Neuronal stem cell (in vitro differentiated cells): ENCODE measurements around the gene MACROD2.

Experiments used
- DNase-seq: peaks from one replicate; pipeline ENCODE4 v3.0.0-alpha.2; 2013; ENCODE audit warnings: low spot score
- H2AFZ ChIP-seq: one replicate; pipeline ENCODE4 v1.6.1; 2013; ENCODE audit warnings: mild to moderate bottlenecking, low read length, inconsistent platforms
- H2AK5ac ChIP-seq: 2 replicates; pipeline ENCODE4 v1.6.1; 2013; ENCODE audit warnings: low read depth, mild to moderate bottlenecking, inconsistent platforms, low read length, moderate library complexity, mixed read lengths
- H2BK120ac ChIP-seq: 2 replicates; pipeline ENCODE4 v1.6.1; 2013; ENCODE audit warnings: low read depth, mild to moderate bottlenecking, inconsistent platforms, low read length, moderate library complexity, mixed read lengths
- H2BK12ac ChIP-seq: one replicate; pipeline ENCODE4 v1.6.1; 2013; ENCODE audit warnings: low read length, inconsistent platforms
- H2BK15ac ChIP-seq: 2 replicates; pipeline ENCODE4 v1.6.1; 2013; ENCODE audit warnings: mild to moderate bottlenecking, low read length, inconsistent platforms, mixed read lengths
- H2BK5ac ChIP-seq: one replicate; pipeline ENCODE4 v1.6.1; 2013; ENCODE audit warnings: inconsistent platforms, mild to moderate bottlenecking, low read length, moderate library complexity
- H3K14ac ChIP-seq: one replicate; pipeline ENCODE4 v1.6.1; 2013; ENCODE audit warnings: low read length, inconsistent platforms
- H3K18ac ChIP-seq: 2 replicates; pipeline ENCODE4 v1.6.1; 2013; ENCODE audit warnings: low read length, inconsistent platforms
- H3K23ac ChIP-seq: 2 replicates; pipeline ENCODE4 v1.6.1; 2013; ENCODE audit warnings: low read depth, mild to moderate bottlenecking, mixed read lengths, low read length, inconsistent platforms; ENCODE audit not compliant: poor library complexity
- H3K27ac ChIP-seq: replicated peaks from 3 replicates; pipeline ENCODE4 v1.5.1; 2013; ENCODE audit warnings: low read length, inconsistent platforms
- H3K27me3 ChIP-seq, 3 experiments: 2 replicates each; pipeline ENCODE4 v1.6.1; 2013; ENCODE audit warnings: low read length in 3 of 3, mild to moderate bottlenecking in 2 of 3, inconsistent platforms in 1 of 3, low read depth in 1 of 3, mixed read lengths in 1 of 3, moderate library complexity in 1 of 3; ENCODE audit not compliant: control insufficient read depth in 3 of 3, insufficient read depth in 3 of 3
- H3K36me3 ChIP-seq, 2 donors: replicated peaks in 1 of 2; 2 replicates each; pipeline ENCODE4 v1.6.1; 2013; ENCODE audit warnings: low read length in 2 of 2; ENCODE audit not compliant: control insufficient read depth in 2 of 2, insufficient read depth in 2 of 2
- H3K4ac ChIP-seq: 2 replicates; pipeline ENCODE4 v1.6.1; 2013; ENCODE audit warnings: inconsistent platforms, mild to moderate bottlenecking, low read length, moderate library complexity
- H3K4me1 ChIP-seq, 2 donors: 1 replicate in 1 of 2; 2 replicates in 1 of 2; pipeline ENCODE4 v1.6.1; 2013; ENCODE audit warnings: low read length in 2 of 2, low read depth in 1 of 2; ENCODE audit not compliant: control insufficient read depth in 2 of 2, insufficient read depth in 1 of 2
- H3K4me2 ChIP-seq: one replicate; pipeline ENCODE4 v1.6.1; 2013; ENCODE audit warnings: mild to moderate bottlenecking, low read length, inconsistent platforms; ENCODE audit not compliant: insufficient read depth, poor library complexity, severe bottlenecking
- H3K4me3 ChIP-seq, 2 donors: 2 replicates each; pipeline ENCODE4 v1.5.1; 2013; ENCODE audit warnings: low read length in 2 of 2, mild to moderate bottlenecking in 2 of 2, inconsistent platforms in 1 of 2, moderate library complexity in 1 of 2
- H3K79me1 ChIP-seq: one replicate; pipeline ENCODE4 v1.6.1; 2013; ENCODE audit warnings: low read depth, mild to moderate bottlenecking, inconsistent platforms, low read length, moderate library complexity
- H3K9ac ChIP-seq: one replicate; pipeline ENCODE4 v1.6.1; 2013; ENCODE audit warnings: mild to moderate bottlenecking, low read depth, low read length, inconsistent platforms; ENCODE audit not compliant: poor library complexity
- H3K9me3 ChIP-seq, 2 donors: replicated peaks in 1 of 2; 2 replicates each; pipeline versions ENCODE3 to v1.6.1; 2013; ENCODE audit warnings: low read length in 2 of 2, mild to moderate bottlenecking in 2 of 2, inconsistent platforms in 1 of 2, low read depth in 1 of 2, mixed read lengths in 1 of 2, moderate library complexity in 1 of 2; ENCODE audit not compliant: control insufficient read depth in 2 of 2, insufficient read depth in 1 of 2
- H4K8ac ChIP-seq: one replicate; pipeline ENCODE4 v1.6.1; 2013; ENCODE audit warnings: low read depth, mild to moderate bottlenecking, inconsistent platforms, low read length, moderate library complexity
- H4K91ac ChIP-seq: one replicate; pipeline ENCODE4 v1.6.1; 2013; ENCODE audit warnings: low read length, low read depth, mild to moderate bottlenecking, inconsistent platforms; ENCODE audit not compliant: poor library complexity
- WGBS, 2 donors: extraction: QIAGEN DNeasy Blood & Tissue Kit; methylation state at CpG; one replicate each; pipeline ENCODE4 v1.1.7; 2013; ENCODE audit warnings: missing lambda C conversion rate in 2 of 2, mixed read lengths in 1 of 2; ENCODE audit not compliant: insufficient read length in 2 of 2, insufficient replicate concordance in 1 of 2; ENCODE audit errors: extremely low coverage in 2 of 2; 5-methylcytosine and 5-hydroxymethylcytosine counted together

MACROD2 gene

GRCh38 chr20:15047042-15047441 lies 1051.7 kb downstream of the MACROD2 start:
- no peak overlapping the region for H3K23ac ChIP-seq
- no peak overlapping the region for H3K14ac ChIP-seq
- DNase-seq = no peak
- no peaks in the 10 kb centered on the region for H3K79me1 ChIP-seq
- H3K27ac ChIP-seq = no peak overlapping the region
- no peak overlapping the region for H2BK15ac ChIP-seq
- no peaks in the 10 kb centered on the region for H3K36me3 ChIP-seq
- H3K4me1 ChIP-seq = peaks cover 0 to 7% of the 10 kb centered on the region in 2 donors
- H2AFZ ChIP-seq = no peak overlapping the region
- no peak overlapping the region for H3K4ac ChIP-seq
- no peak overlapping the region for H3K18ac ChIP-seq
- H2AK5ac ChIP-seq = no peak overlapping the region
- no peak overlapping the region for H2BK5ac ChIP-seq
- no peak overlapping the region for H3K9ac ChIP-seq
- no peak overlapping the region for H3K4me2 ChIP-seq
- no CpG with 5 or more reads among the region's 2 CpGs for WGBS, 2 donors
- no peaks in the 10 kb centered on the region for H3K27me3 ChIP-seq
- no peak overlapping the region for H4K8ac ChIP-seq
- no peak overlapping the region for H4K91ac ChIP-seq
- H2BK12ac ChIP-seq = no peak overlapping the region
- H2BK120ac ChIP-seq = no peak overlapping the region
- no peak overlapping the region for H3K4me3 ChIP-seq
- H3K9me3 ChIP-seq = no peaks in the 10 kb centered on the region

GRCh38 chr20:15047601-15048000 lies 1052.3 kb downstream of the MACROD2 start:
- WGBS, 2 donors = no CpG with 5 or more reads among the region's 1 CpG
- Histone ChIP-seq H3K36me3 (no peaks in the 10 kb centered on the region), H2AK5ac (no peak overlapping the region), H3K4me3 (no peak overlapping the region), H2BK120ac (no peak overlapping the region), H2AFZ (no peak overlapping the region), H3K23ac (no peak overlapping the region), H3K27ac (no peak overlapping the region), H3K4ac (no peak overlapping the region), H3K14ac (no peak overlapping the region), H4K8ac (no peak overlapping the region), H3K4me2 (no peak overlapping the region), H3K9me3 (peaks cover 0 to 3% of the 10 kb centered on the region in 2 donors), H2BK15ac (no peak overlapping the region), H3K27me3 (no peaks in the 10 kb centered on the region), H2BK12ac (no peak overlapping the region), H4K91ac (no peak overlapping the region), H3K4me1 (peaks cover 0 to 7% of the 10 kb centered on the region in 2 donors), H3K79me1 (no peaks in the 10 kb centered on the region), H3K18ac (no peak overlapping the region), H3K9ac (no peak overlapping the region), H2BK5ac (no peak overlapping the region)
- no peak for DNase-seq

- Histone ChIP-seq H2BK12ac (no peak overlapping the region), H3K36me3 (no peaks in the 10 kb centered on the region), H4K8ac (no peak overlapping the region), H3K4me3 (no peak overlapping the region), H3K23ac (no peak overlapping the region), H3K4me2 (no peak overlapping the region), H3K27ac (no peak overlapping the region), H3K4ac (no peak overlapping the region), H3K79me1 (no peaks in the 10 kb centered on the region), H2BK5ac (no peak overlapping the region), H3K9ac (no peak overlapping the region), H4K91ac (no peak overlapping the region), H3K18ac (no peak overlapping the region), H3K4me1 (peaks cover 7 to 9% of the 10 kb centered on the region in 2 donors), H3K27me3 (no peaks in the 10 kb centered on the region), H2BK120ac (no peak overlapping the region), H2AFZ (peak overlapping the region; percentile 6), H2BK15ac (no peak overlapping the region), H2AK5ac (no peak overlapping the region), H3K14ac (no peak overlapping the region), H3K9me3 (peaks cover 0 to 12% of the 10 kb centered on the region in 2 donors)
- WGBS, 2 donors = no CpG with 5 or more reads among the region's 5 CpGs
- DNase-seq = no peak
Observed at GRCh38 chr20:15056246-15056645, 1060.9 kb downstream of the MACROD2 start.

- no peak overlapping the region for H3K18ac ChIP-seq
- H3K4me1 ChIP-seq = peaks cover 9 to 14% of the 10 kb centered on the region in 2 donors
- no peaks in the 10 kb centered on the region for H3K36me3 ChIP-seq
- H3K23ac ChIP-seq = no peak overlapping the region
- H4K8ac ChIP-seq = no peak overlapping the region
- no peaks in the 10 kb centered on the region for H3K79me1 ChIP-seq
- H2AFZ ChIP-seq = no peak overlapping the region
- no CpG with 5 or more reads among the region's 3 CpGs for WGBS, 2 donors
- no peak overlapping the region for H3K9ac ChIP-seq
- no peak overlapping the region for H3K4me3 ChIP-seq
- no peaks in the 10 kb centered on the region for H3K27me3 ChIP-seq
- no peak overlapping the region for H2BK120ac ChIP-seq
- no peak overlapping the region for H2BK12ac ChIP-seq
- H3K4ac ChIP-seq = no peak overlapping the region
- H3K9me3 ChIP-seq = peaks cover 0 to 2% of the 10 kb centered on the region in 2 donors
- no peak for DNase-seq
- no peak overlapping the region for H2BK5ac ChIP-seq
- no peak overlapping the region for H3K27ac ChIP-seq
- H4K91ac ChIP-seq = no peak overlapping the region
- H2AK5ac ChIP-seq = no peak overlapping the region
- no peak overlapping the region for H2BK15ac ChIP-seq
- no peak overlapping the region for H3K4me2 ChIP-seq
- no peak overlapping the region for H3K14ac ChIP-seq
Observed at GRCh38 chr20:15058841-15059240, 1063.5 kb downstream of the MACROD2 start.
